Smooth muscle cell (in vitro differentiated cells): ENCODE measurements around the gene VWA5B1. TPM values are rescaled to one million over a fixed set of nuclear protein-coding genes. Genes with fewer than 3 reads are reported as not detected.

Experiments
- DNase-seq: peaks from one replicate; lab custom pipeline; 2025; ENCODE audit not compliant: unreplicated experiment; lab: John Stamatoyannopoulos, UW
- H2AFZ ChIP-seq: fragments of 200-600 bp; sonication (generic); 2 replicates; pipeline ENCODE4 v1.6.0; 2016; ENCODE audit warnings: antibody characterized with exemption, low read depth, mild to moderate bottlenecking
- H3F3A ChIP-seq: fragments of 200-600 bp; sonication (generic); 2 replicates; pipeline ENCODE4 v1.6.0; 2017; ENCODE audit warnings: antibody characterized with exemption, low read depth
- H3K27ac ChIP-seq: fragments of 200-600 bp; sonication (generic); 2 replicates; pipeline ENCODE4 v1.5.1; 2016; ENCODE audit warnings: low read depth, mild to moderate bottlenecking
- H3K27me3 ChIP-seq: fragments of 200-600 bp; sonication (generic); 2 replicates; pipeline ENCODE4 v1.6.1; 2016; ENCODE audit warnings: low read depth, mild to moderate bottlenecking
- H3K36me3 ChIP-seq: fragments of 200-600 bp; sonication (generic); 2 replicates; pipeline ENCODE4 v1.5.1; 2016; ENCODE audit warnings: low read depth
- H3K4me1 ChIP-seq: fragments of 200-600 bp; sonication (generic); 2 replicates; pipeline ENCODE4 v1.5.1; 2016; ENCODE audit warnings: low read depth
- H3K4me2 ChIP-seq: fragments of 200-600 bp; sonication (generic); 2 replicates; pipeline ENCODE4 v1.6.0; 2016; ENCODE audit warnings: mild to moderate bottlenecking
- H3K4me3 ChIP-seq: fragments of 200-600 bp; sonication (generic); 2 replicates; pipeline ENCODE4 v1.5.1; 2016; ENCODE audit warnings: mild to moderate bottlenecking
- H3K79me2 ChIP-seq: fragments of 200-600 bp; sonication (generic); 2 replicates; pipeline ENCODE4 v1.6.0; 2016; ENCODE audit warnings: low read depth, mild to moderate bottlenecking
- H3K9ac ChIP-seq: fragments of 200-600 bp; sonication (generic); 2 replicates; pipeline ENCODE4 v1.6.0; 2016; ENCODE audit warnings: low read depth
- H3K9me3 ChIP-seq: fragments of 200-600 bp; sonication (generic); replicated peaks from 2 replicates; pipeline ENCODE4 v1.5.1; 2016; ENCODE audit warnings: low read depth
- H4K20me1 ChIP-seq: fragments of 200-600 bp; sonication (generic); 2 replicates; pipeline ENCODE4 v1.6.0; 2016; ENCODE audit warnings: low read depth
- WGBS: methylation state at CpG from one replicate; pipeline ENCODE4 v1.1.7; 2016; ENCODE audit warnings: low lambda C conversion rate; 5-methylcytosine and 5-hydroxymethylcytosine counted together
- polyA plus RNA-seq: library from polyadenylated mRNA; unstranded; fragments of >200 nt; fragmentation: Nextera tagmentation; extraction: Ambion mirVana; gene quantifications from 2 replicates; pipeline ENCODE4 v1.2.1, GENCODE V29; 2016
- total RNA-seq: library from RNA; depleted of rRNA; stranded (reverse); fragments of >200 nt; gene quantifications from 2 replicates; pipeline ENCODE4 v1.2.3, GENCODE V29; 2014
- TF ChIP-seq, protein P1 (sequence below): fragments of 200-600 bp; sonication (generic); IDR thresholded peaks from 2 replicates; pipeline ENCODE4 v1.5.1; 2017; ENCODE audit warnings: borderline replicate concordance, mild to moderate bottlenecking, antibody characterized with exemption; ENCODE audit not compliant: insufficient read depth, poor library complexity, severe bottlenecking

VWA5B1 gene
- total and polyA plus RNA-seq, 2 experiments from 2014 or later = not detected

DNA sequence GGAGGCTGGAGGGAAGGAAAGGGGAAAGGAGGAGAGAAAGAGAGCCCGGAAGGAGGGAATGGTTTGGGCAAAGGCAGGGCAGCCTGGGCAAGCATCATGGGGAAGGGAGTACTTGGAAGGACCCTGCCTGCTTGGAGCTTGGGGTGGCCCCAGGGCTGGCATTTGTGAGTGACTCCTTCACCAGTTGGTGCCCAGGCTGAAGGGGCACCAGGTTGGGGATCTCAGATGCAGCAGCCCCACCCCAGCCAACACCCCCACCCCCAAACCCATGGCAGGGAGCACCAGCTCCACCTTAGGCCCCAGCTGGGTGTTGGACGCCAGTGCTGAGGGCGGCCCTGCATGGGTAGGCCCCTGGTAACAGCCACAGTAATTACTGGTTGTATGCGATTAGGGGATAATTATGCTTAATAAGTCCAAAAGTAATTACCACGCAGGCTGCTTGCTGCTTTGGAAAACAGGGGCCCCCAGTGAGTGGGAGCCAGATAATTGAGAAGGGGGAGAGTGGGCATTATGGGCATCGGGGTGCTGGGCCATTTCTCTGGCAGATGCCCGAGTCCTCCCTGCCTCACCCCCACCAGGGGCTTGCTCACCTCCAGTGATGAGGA lies 78.3 kb downstream of the VWA5B1 start:
- Histone ChIP-seq H3F3A (no peaks in the 10 kb centered on the region), H3K9ac (no peak overlapping the region), H2AFZ (no peak overlapping the region), H3K27ac (no peak overlapping the region), H3K4me2 (no peak overlapping the region), H3K27me3 (peaks cover 84% of the 10 kb centered on the region), H3K4me1 (peaks cover 8% of the 10 kb centered on the region), H3K9me3 (no peaks in the 10 kb centered on the region), H3K79me2 (no peaks in the 10 kb centered on the region), H3K36me3 (no peaks in the 10 kb centered on the region), H3K4me3 (no peak overlapping the region), H4K20me1 (no peaks in the 10 kb centered on the region)
- TF ChIP-seq, protein P1, sequence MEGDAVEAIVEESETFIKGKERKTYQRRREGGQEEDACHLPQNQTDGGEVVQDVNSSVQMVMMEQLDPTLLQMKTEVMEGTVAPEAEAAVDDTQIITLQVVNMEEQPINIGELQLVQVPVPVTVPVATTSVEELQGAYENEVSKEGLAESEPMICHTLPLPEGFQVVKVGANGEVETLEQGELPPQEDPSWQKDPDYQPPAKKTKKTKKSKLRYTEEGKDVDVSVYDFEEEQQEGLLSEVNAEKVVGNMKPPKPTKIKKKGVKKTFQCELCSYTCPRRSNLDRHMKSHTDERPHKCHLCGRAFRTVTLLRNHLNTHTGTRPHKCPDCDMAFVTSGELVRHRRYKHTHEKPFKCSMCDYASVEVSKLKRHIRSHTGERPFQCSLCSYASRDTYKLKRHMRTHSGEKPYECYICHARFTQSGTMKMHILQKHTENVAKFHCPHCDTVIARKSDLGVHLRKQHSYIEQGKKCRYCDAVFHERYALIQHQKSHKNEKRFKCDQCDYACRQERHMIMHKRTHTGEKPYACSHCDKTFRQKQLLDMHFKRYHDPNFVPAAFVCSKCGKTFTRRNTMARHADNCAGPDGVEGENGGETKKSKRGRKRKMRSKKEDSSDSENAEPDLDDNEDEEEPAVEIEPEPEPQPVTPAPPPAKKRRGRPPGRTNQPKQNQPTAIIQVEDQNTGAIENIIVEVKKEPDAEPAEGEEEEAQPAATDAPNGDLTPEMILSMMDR = no peak
- DNase-seq = no peak
- 82% methylated on average over 7 of the region's 7 CpGs for whole genome bisulfite sequencing

DNA sequence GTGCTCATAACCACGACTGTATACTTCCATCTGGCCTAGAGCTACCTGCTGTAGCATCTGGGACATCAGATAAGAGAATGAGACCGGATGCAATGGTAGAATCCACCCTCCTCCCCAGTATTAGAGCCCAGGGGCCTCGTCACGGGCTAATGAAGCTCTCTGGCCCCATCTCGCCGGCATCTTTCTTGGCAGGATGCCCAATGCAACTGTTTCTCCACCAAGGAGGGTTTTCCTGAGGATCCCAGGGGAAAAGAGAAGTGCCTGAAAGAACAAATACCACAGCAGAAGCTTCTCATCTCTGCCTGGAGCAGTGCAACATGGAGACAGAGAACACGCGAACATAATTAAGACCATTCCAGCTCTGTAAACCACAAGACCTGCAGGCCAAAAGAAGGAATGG lies 80.0 kb downstream of the VWA5B1 start:
- H2AFZ ChIP-seq = no peak overlapping the region
- DNase-seq = no peak
- H3K27me3 ChIP-seq = peaks cover 81% of the 10 kb centered on the region
- TF ChIP-seq, protein P1 = no peak
- H3K36me3 ChIP-seq = no peaks in the 10 kb centered on the region
- H3K4me1 ChIP-seq = peaks cover 8% of the 10 kb centered on the region
- H3F3A ChIP-seq = no peaks in the 10 kb centered on the region
- no peaks in the 10 kb centered on the region for H3K9me3 ChIP-seq
- no peak overlapping the region for H3K9ac ChIP-seq
- WGBS = 73% methylated on average over 8 of the region's 8 CpGs
- H3K27ac ChIP-seq = no peak overlapping the region
- no peaks in the 10 kb centered on the region for H3K79me2 ChIP-seq
- H4K20me1 ChIP-seq = no peaks in the 10 kb centered on the region
- H3K4me2 ChIP-seq = no peak overlapping the region
- no peak overlapping the region for H3K4me3 ChIP-seq

DNA sequence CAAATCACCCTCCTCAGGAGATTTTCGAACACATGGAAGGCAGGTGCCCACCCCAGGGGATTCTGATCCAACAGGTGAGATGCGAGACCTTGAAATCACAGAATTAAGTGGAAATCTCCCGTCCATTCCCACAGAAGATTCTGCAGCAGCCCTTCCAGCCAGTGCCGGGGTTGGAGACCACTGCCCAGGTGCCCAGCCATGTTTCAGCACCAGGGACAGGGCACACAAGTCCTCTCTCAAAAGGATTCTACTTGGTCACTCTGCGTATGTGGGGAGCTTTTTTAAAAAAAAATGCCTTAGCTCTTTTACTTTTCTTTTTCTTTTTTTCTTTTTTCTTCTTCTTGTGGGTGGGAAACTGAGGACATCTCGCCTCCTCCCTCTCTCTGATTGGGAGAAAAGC lies 80.7 kb downstream of the VWA5B1 start:
- H3K36me3 ChIP-seq = no peaks in the 10 kb centered on the region
- H3K4me3 ChIP-seq = no peak overlapping the region
- H4K20me1 ChIP-seq = no peaks in the 10 kb centered on the region
- TF ChIP-seq, protein P1 = no peak
- WGBS = 43% methylated on average over 6 of the region's 6 CpGs
- no peak overlapping the region for H3K9ac ChIP-seq
- no peaks in the 10 kb centered on the region for H3K9me3 ChIP-seq
- H2AFZ ChIP-seq = no peak overlapping the region
- no peaks in the 10 kb centered on the region for H3K79me2 ChIP-seq
- peaks cover 74% of the 10 kb centered on the region for H3K27me3 ChIP-seq
- H3K4me2 ChIP-seq = no peak overlapping the region
- no peak for DNase-seq
- H3K4me1 ChIP-seq = peaks cover 6% of the 10 kb centered on the region
- H3K27ac ChIP-seq = no peak overlapping the region
- no peaks in the 10 kb centered on the region for H3F3A ChIP-seq

DNA sequence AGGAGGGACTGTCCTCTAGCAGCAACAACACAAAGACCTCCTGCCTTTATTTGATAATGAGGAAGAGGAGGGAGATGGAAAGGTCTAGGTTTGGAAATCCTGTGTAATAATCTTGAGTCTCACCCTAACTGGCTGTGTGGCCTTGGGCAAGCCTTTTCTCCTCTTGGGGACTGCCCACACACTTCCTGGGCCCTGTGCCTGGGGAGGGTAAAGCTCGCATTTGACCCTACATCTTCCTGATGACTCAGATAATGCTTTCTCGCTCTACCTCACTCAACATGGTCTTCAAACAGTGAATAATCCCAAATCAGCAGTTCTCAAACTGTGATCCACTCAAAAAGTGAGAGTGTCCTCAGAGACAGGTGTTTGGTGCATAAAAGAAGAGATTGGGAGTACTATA lies 81.2 kb downstream of the VWA5B1 start:
- no peaks in the 10 kb centered on the region for H3F3A ChIP-seq
- WGBS = 38% methylated on average over 2 of the region's 2 CpGs
- H3K79me2 ChIP-seq = no peaks in the 10 kb centered on the region
- no peaks in the 10 kb centered on the region for H3K36me3 ChIP-seq
- no peak overlapping the region for H3K4me2 ChIP-seq
- DNase-seq = no peak
- TF ChIP-seq, protein P1 = no peak
- H3K4me3 ChIP-seq = no peak overlapping the region
- no peak overlapping the region for H3K9ac ChIP-seq
- H3K9me3 ChIP-seq = no peaks in the 10 kb centered on the region
- H3K27ac ChIP-seq = no peak overlapping the region
- peaks cover 2% of the 10 kb centered on the region for H3K4me1 ChIP-seq
- peaks cover 69% of the 10 kb centered on the region for H3K27me3 ChIP-seq
- no peaks in the 10 kb centered on the region for H4K20me1 ChIP-seq
- no peak overlapping the region for H2AFZ ChIP-seq
